Measurements from ENCODE around the gene ARTN.

ARTN gene

DNA sequence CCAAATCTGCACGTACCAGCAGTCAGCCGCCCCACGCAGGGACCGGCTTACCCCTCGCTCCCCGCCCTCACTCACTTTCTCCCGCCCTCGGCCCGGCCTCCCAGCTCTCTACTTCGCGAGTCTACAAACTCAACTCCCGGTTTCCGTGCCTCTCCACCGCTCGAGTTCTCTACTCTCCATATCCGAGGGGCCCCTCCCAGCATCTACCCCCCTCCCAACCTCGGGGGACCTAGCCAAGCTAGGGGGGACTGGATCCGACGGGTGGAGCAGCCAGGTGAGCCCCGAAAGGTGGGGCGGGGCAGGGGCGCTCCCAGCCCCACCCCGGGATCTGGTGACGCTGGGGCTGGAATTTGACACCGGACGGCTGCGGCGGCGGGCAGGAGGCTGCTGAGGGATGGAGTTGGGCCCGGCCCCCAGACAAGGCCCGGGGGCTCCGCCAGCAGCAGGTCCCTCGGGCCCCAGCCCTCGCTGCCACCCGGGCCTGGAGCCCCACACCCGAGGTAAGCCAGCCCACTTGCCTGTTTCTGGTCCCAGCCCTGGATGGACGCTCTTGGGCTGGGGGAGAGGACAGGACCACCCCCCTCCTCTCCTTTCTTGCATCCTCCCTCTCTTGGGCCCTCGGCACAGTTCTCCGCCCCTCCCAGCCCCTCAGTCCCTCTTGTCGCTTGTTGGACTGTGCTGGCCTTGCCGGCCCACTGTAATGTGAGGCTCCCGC, at the start of gene ARTN:
Gene ARTN, plus strand, starts transcription at position 416 of the 715 bp plus-strand sequence. CDS start 1,856 bp downstream, outside the sequence.
- DNase-seq, result peak in 1 of 2 experiments; percentile 49

- DNase-seq, result no peak
Observed at GRCh38 chr1:43885279-43885801, 48.3 kb upstream of the ARTN start.

DNA sequence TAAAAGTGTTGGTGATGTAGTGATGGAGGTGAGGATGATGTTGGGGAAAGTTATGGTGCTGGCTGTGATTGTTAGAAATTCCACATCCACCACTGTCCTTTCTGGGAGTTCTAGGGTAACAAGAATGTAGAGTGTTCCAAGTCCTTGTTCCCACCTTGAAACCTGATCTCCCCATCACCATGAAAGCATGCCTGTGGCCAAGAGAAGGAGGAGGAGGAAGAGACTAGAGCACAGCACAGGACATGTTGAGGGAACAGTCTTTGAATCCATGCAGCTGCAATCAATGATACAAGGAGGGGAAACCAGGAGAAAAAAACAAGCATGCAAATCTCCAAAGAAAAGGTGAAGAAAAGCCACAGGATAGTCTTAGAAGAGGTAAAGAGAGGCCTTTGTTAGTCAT, 45.9 kb upstream of the ARTN start:
- DNase-seq, result no peak

GRCh38 chr1:43890815-43891214, 42.8 kb upstream of the ARTN start:
- DNase-seq, result no peak

DNA sequence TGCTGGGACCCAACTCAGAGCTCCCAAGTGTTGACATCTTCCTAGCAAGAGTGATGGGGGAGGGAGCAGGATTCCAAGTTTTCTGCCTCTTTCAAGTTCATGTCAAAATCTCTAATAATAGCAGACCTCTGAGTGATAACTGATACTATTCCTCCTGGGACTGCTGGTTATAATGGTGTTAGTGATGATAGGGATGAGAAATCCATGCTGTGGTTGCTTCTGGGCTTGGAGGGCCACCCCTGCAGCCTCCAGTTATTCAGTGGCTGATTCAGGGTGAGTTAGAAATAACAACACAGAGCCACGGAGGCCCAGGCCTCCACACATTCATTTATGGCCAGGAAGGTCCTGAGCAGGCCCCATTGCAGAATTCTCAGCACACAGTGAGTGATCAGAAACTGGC, 40.6 kb upstream of the ARTN start:
- DNase-seq, result no peak

GRCh38 chr1:43898981-43899380, 34.6 kb upstream of the ARTN start:
- DNase-seq, result no peak

- no peak for DNase-seq
Observed at GRCh38 chr1:43900386-43900785, 33.2 kb upstream of the ARTN start.

DNA sequence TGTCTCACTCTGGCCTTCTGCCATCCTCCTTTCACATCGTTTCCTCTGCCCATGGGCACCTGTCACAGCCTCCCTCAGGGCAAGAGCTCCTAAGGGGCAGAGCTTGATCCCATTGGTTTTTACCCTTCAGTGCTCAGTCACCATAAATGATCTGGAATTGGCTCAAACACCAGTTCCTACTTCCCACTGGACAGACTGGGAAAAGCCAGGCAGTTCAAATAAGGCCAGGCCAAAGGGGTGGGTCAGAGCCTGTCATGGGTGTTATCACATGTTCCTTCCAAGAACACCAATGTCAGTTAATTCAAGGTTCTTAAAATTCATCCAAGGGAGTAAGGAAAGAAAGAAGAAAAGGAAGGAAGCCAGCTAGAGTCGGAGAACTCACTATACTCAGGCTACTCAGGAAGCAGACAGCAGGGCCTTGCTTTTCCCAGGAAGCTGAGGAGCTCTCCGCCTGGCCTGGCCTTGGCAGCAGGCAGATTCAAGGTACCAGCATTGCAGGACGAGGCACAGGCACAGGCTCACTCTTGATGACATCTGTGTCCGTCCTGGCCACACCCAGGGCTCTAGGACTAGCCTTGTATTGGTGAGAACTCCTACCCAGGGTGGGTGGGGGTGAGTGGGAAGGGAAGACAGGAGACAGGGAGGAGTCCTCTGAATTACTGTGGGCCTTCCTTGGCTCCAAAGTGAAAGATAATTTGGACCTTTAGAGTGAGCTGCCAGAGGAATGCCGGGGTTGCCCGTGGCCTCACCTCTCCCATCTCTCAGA, 32.2 kb upstream of the ARTN start:
- DNase-seq, result no peak

GRCh38 chr1:43902058-43902831, 31.4 kb upstream of the ARTN start:
- no peak for DNase-seq

- DNase-seq, result no peak
Observed at GRCh38 chr1:43904660-43905551, 28.7 kb upstream of the ARTN start.

DNA sequence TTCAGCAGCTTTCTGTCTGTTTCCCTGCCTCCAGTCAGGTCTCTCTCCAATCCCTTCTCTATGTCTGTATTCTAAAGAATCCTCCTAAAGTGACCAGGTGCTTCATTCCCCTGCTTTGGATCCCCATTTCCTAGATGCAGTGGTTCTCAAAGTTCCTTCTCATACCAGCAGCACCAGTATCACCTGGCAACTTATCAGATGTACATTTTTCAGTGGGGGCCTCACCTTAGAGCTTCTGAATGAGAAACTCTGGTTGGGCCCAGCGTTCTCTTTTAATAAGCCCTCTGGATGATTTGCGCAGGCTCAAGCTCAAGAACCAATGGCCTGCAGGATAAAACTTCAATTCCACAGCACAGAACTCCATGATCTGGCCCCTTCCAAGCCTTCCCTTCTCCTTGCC, 25.4 kb upstream of the ARTN start:
- DNase-seq, result no peak

GRCh38 chr1:43908858-43909257, 24.7 kb upstream of the ARTN start:
- DNase-seq, result peak in 1 of 2 experiments; percentile 6

DNA sequence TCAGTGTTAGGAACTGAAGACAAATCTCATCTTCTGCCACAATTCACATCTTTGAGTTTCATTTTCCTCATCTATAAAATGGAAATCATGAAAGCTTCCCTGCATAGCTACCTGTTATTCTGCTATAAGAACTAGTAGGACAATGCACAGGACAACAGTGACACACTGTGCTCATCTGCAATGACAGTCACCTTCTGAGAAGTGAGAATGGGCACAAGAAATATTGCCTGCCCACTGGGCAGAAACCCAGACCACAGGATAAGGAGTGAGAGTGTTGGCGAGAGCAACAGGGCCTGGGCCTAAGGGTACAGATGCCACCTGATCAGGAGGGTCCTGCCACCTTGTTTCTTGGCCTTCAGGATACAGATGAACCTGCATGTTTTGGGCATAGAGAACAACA, 23.3 kb upstream of the ARTN start:
- no peak for DNase-seq

DNA sequence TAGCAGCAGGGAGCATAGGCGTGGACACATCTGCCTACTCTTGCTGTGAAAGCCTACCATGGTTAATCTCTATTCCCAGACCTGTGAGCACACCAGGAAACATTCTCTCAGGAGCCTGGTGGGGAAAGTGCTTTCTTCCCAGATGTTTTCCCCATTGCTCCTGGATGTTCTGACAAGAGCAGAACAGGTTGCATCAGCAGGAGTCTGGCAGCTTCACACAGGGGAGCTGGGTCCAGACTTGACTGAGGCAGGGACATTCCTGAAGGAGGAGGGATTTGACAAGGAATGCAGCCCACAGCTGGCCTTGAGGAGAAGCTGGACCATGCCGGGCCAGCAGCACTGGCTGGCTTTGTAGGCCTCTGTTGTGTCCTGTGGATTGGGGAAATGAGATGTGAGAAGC, 21.0 kb upstream of the ARTN start:
- peak in 1 of 2 experiments; percentile 41 for DNase-seq

- peak in 1 of 2 experiments; percentile 72 for DNase-seq
Observed at GRCh38 chr1:43913051-43913501, 20.5 kb upstream of the ARTN start.

GRCh38 chr1:43913666-43914360, 19.8 kb upstream of the ARTN start:
- peak in 1 of 2 experiments; percentile 48 for DNase-seq

DNA sequence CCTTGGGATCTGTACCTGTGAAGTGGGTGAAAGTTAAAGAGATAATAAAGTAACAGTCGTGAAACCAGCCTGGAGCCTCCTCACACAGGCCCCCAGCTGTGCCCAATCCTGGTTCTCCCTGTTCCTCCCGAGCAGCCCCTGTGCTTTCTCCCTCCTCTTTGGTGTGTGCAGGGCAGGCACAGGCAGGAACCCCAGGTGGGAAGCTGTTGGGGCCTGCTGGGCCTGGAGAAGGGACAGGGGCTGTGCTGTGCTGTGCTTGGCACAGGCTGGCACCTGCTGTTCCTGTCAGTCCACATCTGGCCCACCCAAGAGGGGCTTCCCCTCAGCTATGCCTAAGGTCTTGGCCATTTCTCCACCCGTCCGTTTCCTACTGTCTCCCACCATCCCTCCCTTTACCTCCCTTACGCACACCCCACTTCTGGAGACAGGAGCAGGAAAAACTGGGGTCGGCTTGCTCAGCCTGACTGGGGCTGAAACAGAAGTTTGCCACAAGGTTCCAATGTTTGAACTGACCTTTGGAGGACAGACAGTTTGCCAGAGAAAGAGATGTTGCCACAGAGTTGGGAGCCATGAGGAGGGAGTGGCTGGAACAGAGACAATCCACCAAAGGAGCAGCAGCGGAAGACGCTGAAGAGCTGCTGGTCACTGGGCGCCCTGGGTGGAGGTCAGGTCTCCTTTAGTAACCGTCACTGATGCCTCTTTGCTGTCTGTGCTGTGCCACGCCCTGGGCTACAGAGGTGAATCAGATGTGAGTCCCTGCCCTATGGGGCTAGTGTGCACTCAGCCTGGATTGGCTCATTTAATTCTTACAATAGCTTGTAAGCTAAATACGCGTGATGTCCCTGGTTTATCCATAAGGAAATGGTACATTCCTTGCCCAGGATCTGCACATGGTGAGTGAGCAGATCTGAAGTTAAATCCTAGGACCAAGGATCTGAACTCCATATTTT, 18.8 kb upstream of the ARTN start:
- DNase-seq, result no peak

DNA sequence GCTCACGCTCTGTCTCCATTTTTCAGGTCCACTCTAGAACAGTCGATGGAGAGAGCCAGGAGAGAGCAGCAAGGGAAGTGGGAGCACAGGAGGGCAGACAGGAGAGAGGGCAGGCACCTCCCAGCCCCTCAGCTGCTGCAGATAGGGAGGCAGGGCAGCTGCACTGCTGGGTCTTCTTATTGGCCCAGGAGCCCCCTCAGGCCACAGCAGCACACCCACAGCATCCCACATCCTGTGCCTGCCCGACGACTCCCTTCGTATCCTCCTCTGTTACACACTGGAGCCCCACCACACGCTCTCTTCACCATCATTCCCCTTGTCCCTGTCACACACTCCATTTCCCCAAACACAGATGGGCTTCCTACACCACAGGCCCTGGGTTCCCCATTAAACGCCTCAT, 13.7 kb upstream of the ARTN start:
- no peak for DNase-seq

GRCh38 chr1:43921022-43921421, 12.6 kb upstream of the ARTN start:
- DNase-seq, result no peak

DNA sequence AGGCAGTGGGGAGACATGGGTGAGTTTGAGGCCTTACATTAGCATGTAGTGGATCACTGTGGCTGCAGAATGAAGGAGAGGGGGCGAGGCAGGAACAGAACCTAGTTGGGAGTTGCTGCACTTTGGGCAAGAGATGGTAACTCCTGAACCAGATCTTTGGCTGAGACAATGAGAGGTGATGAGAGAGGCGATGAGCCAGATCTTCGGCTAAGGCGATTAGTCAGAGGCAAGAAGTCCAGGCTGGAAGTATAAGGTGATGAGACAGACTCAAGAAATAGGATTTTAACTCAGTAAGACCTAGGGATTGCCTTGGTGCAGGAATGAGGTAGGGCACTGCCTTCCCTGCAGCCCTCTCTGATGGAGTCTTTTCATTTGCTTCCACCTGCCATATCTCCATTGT, 9.1 kb upstream of the ARTN start:
- no peak for DNase-seq

All from NCI-H524 (cell line).